Activated CD4-positive, alpha-beta T cell treated with anti-CD3 and anti-CD28 coated beads for 4 hours (primary cell): ENCODE measurements around the gene TTN.
"Not testable (repeated sequence)": the region's sequence is repeated elsewhere in the genome, so short reads cannot be mapped to it uniquely, and the experiment has no call there.

Source experiments
- DNase-seq, 2 donors: peaks; one replicate each; pipeline ENCODE4 v3.0.0-alpha.2; 2020

TTN gene

GRCh38 chr2:178731300-178731699 is 75.9 kb downstream of the TTN start:
- no peak for DNase-seq

GRCh38 chr2:178730049-178730448 is 77.2 kb downstream of the TTN start:
- no peak for DNase-seq

GRCh38 chr2:178723786-178724346 is 83.4 kb downstream of the TTN start:
- no peak for DNase-seq

DNA sequence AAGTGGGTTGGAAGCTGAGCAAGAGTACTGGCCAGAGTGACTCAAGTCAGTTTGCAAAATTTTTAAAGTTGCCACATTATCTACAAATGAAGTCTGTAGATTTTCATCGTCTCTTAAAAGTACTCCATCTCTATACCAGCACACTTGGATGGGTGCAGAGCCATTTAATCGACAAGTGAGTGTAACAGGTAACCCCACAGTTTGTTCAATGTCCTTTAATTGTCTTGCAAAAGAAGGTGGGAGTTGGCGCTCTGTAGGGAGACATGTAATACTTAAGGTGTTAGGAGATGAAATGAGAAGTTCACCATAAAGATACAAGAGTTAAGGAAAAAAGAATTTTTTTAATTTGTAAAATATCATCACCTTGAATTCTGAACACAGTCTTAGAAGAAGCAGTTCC is 84.9 kb downstream of the TTN start:
- no peak for DNase-seq

- no peak for DNase-seq
Observed at GRCh38 chr2:178718988-178719387, 88.2 kb downstream of the TTN start.

DNA sequence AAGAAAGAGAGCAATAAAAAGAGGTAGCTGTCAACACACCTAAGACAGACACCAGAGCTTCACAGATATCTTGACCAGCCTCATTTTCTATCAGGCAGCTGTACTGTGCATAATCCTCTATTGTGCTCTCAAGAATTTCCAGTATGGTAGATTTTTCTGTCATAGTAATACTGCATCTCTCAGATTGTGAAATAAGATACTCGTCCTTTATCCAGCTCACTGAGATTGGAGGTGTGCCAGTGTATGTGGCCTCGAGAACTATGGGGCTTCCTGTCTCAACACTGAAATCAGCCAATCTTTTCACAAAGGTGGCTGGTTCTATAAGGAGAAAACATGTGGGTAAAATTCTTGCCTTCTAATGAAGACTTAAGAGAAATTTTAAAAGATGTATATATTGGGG is 88.9 kb downstream of the TTN start:
- DNase-seq = no peak

- DNase-seq = no peak
Observed at GRCh38 chr2:178716394-178716793, 90.8 kb downstream of the TTN start.

DNA sequence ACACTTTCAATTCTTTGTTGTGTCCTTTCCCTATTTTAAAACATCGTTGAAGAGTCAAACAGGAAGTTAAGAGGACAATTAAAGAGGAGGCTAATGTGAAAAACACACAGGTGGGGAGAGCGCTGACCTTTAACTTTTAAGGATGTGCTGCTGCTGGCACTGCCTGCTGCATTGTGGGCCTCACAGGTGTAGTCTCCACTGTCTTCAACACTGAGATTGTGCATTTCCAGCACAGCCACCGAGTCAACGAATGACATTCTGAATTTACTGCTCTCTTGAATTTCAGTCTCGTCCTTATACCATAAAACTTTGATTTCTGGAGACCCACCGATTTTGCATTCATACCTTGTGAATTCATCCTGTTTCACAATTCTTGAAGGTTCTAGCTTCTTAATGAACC is 91.9 kb downstream of the TTN start:
- no peak for DNase-seq

DNA sequence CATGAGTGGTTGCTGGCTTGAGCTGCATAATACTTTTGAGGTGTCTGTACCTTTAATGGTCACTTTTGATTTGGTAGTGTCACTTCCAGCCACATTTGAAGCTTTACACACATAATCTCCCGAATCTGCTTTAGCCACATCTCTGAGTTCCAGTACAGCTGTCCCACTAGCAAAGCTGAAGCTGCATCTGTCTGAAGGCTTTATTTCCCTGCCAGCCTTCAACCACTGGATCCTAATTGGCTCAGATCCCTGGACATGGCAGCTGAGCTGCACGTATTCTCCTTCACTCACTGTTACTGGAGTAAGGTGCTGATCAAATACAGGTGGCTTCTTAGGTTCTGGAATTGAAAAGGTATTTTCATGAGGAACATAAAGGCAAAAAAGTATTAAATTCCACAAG is 99.7 kb downstream of the TTN start:
- no peak for DNase-seq

GRCh38 chr2:178704876-178705275 is 102.3 kb downstream of the TTN start:
- no peak for DNase-seq

DNA sequence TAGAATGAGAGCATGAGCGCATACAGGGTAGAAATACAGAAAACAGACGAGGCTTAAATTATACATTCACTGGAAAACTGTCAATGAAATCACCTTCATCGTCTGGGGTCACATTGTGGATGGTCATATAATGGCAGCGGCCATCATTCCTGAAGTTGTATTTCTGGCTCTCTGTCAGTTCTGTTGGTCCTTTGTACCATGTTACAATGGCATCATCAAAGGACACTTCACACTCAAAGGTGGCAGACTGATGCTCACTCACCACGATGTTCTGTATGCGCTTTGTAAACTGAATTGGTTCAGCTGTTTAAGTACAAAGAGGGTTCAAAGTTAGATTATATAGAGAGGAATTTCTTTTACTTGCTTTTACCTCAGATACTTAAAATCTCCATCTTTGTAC is 104.9 kb downstream of the TTN start:
- DNase-seq = no peak

GRCh38 chr2:178700922-178701342 is 106.3 kb downstream of the TTN start:
- DNase-seq = no peak

- DNase-seq = no peak
Observed at GRCh38 chr2:178700136-178700535, 107.1 kb downstream of the TTN start.

DNA sequence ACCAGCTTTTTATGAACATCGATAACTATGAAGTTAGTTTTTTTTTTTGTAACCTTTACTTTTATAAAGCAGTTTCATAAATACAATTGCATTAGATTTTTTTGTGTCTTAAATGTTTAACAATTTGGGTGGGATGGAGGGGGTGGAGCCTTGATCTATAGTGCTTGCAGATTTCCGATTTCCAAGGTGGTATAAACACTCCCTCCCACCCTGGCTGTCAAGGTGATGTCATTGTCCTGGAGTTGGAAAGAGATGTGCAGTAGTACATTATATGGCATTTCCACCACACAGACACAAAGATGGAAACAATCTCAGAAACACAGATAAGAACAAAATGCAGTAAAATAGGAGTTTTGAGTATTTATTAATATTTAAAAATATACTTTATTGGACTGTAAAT is 114.4 kb downstream of the TTN start:
- no peak for DNase-seq

DNA sequence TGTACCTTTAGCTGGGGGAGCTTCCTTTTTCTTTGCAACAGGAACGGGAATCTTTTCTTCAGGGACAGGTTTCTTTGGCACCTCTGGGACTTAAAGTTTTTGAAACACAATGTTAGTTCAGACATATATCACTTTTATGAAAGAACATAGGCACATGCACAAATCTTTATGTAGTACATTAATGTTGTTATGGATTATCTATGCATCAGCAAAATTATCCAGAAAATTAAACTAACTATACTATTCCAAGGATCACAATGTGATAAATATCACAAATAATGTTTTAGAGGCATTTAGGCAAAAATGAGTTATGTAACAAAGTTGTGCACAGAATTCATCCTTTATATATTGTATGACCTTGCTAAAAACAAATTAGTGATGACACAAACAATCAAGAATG is 117.4 kb downstream of the TTN start:
- no peak for DNase-seq

- DNase-seq = no peak
Observed at GRCh38 chr2:178683877-178684276, 123.3 kb downstream of the TTN start.

GRCh38 chr2:178681081-178681480 is 126.1 kb downstream of the TTN start:
- DNase-seq = no peak

DNA sequence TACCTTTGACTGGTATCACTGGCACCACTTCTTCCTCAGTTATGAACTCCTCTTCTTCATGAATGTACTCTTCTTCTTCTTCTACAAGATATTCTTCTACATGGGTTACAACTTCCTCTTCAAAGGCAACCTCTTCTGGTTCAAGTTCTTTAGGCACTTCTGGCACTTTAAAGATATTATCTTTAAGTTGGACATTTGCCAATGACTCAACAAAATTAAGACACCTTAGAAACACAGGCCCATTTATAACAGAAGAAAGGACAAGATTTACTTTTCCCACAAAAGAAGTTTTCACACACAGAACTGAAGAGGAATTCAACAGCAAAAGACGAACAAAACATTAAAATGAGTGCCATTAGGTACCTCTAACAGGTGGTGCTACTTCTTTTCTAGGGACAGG is 127.3 kb downstream of the TTN start:
- no peak for DNase-seq

- no peak for DNase-seq
Observed at GRCh38 chr2:178677599-178677998, 129.6 kb downstream of the TTN start.

DNA sequence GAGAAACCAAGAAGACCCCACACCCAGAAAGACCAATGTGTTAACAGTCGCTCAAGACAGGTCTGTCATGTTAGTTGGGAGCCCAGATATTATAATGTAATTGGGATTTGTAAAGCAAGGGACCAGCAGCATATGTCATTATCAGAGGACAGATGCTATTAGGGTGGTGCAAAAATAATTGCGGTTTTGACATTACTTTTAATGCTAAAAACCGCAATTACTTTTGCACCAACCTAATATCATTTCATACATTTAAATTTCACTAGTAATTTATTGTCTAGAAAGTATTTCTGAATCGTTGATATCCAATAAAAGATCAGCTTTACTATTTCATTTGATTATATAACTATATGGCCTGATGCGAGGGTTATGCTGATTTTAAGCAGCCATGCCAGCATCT is 131.2 kb downstream of the TTN start:
- DNase-seq = no peak

- no peak for DNase-seq
Observed at GRCh38 chr2:178674122-178674521, 133.1 kb downstream of the TTN start.

DNA sequence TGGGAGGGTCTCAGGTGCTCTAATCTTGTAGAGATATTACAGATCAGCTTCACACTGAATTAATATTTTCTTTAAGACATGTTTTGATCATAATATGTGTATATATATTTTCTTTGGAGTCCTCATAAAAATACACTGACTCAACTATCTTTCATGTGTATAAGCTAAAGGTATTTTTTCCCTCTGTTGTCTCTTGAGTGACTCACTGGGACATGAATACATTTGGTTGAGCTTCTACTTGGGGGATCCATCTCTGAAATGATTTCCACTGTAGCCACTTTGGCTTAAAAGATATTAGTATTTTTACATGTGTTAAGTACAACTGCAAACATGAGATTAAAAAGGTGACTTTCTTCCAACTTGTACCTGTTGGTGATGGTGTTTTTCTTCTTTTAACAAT is 140.8 kb downstream of the TTN start:
- no peak for DNase-seq

GRCh38 chr2:178658480-178658879 is 148.7 kb downstream of the TTN start:
- DNase-seq = not testable (repeated sequence)

GRCh38 chr2:178650554-178650953 is 156.7 kb downstream of the TTN start:
- no peak for DNase-seq

DNA sequence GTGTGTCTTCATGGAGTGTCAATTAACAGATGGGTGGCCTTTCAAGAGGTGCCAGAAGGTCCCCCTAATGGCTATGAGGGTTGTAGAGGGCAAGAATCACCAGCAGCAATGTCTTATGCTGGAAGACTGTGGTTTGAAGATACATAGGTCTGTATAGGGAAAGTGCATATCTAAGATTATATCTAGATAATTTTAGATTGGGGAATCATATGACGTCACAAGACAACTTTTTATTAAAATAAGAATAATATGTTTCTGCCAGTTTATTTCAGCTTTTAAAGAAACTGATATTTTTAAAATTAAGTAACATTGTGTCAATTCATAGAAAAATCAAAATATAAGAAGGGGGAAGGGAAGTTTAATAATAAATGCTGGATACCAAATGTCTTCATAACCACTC is 162.3 kb downstream of the TTN start:
- no peak for DNase-seq

DNA sequence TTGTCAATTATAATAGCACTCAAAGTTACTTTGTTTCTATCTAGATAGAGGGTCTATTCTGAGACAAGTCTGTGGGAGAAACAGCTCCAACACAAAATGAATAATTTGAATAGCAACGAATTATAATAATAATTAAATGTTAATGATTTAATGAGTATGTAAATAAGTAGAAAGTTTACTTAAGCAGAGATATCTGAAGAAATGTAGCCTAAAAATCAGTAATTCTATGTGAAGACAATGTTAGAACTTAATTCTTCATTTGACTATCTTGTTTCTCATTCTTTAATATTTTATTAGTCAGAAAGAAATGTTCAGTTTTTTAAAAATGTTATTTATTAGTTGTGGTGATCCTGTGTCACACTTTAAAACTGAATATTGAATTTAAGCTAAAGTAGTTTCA is 165.7 kb downstream of the TTN start:
- no peak for DNase-seq
